HL-60/S4 treated with phorbol 12-myristate 13-acetate at 8.2 ng/mL for 4 days and 3 days (cell line): ENCODE measurements around the gene SAT2.
"Not testable (repeated sequence)": the region's sequence is repeated elsewhere in the genome, so short reads cannot be mapped to it uniquely, and the experiment has no call there.

Experiments used
- in situ Hi-C: fragments of 300-500 bp; cut with MboI; formaldehyde crosslinking; loops from 2 replicates; pipeline ENCODE4 v1.15.0; 2022; ENCODE audit warnings: low sequenced_read_pairs

Gene SAT2

DNA sequence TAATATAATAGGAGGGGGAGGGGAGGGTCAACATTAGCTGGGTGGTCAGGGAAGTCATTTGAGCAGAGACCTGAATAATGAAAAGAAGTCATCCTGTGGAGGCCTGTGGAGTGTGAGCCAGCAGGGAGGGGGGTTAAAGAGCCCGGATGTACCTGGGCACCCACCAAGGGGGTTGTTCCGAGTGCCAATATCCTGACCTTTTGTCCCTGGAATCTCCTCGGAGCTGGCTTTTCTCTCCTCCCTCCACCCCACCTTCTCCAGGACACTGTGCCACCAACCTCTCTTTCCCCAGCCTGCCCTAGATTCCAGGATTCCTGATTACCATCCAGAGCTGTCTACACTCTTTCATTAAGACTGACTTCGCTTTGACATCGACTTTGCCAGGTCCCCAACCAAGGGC, 8.5 kb upstream of the SAT2 start:
- in situ Hi-C loops = no loop called here

DNA sequence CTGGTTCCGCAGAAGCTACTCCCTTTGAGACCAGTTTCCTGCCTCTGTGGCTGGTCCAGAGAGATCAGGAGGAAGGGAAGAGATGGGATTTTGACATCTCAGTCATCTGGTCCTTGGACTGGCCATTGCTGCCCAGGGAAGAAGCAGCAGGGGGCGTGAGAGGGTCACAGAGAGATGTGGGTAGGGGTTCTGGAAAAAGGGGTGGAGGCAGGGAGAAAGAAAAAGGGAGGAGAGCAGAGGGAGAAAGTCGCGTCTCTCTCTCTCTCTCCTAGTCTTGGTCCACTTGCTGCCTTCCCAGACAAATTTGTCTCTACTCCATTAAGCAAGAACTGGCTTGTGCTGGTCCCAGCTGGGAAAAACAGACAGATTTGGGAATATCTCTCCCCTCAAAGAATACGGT, 6.8 kb upstream of the SAT2 start:
- in situ Hi-C loops = no loop called here

DNA sequence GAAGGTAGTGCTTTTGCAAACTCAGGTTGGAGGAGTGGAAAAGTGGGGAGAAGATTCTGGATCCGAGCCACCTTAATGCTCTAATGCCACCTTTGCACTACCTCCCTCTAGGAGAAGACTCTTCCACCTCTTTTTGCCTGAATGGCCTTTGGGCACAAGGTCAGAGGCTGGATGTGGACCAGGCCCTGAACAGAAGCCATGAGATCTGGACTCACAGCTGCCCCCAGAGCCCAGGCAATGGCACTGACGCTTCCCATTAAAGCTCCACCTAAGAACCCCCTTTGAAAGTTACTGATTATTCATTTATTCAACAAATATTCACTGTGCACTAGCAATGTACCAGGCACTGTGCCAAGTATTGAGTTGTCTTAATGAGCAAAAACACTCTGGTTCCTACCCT, 5.5 kb upstream of the SAT2 start:
- in situ Hi-C loops = no loop called here

- in situ Hi-C loops = no loop called here
These were observed 4.9 kb upstream of the SAT2 start for GRCh38 chr17:7632492-7632894.

- in situ Hi-C loops = no loop called here
These were observed 4.1 kb upstream of the SAT2 start for GRCh38 chr17:7631398-7632380.

GRCh38 chr17:7629939-7630571, 2.4 kb upstream of the SAT2 start, which contains the start of gene SHBG:
TSS of gene SHBG (plus strand) at chr17:7630135. CDS start at chr17:7630173, 38 bp downstream.
- in situ Hi-C loops = no loop called here

GRCh38 chr17:7626956-7627249, 718 bp downstream of the SAT2 start:
- in situ Hi-C loops = no loop called here

GRCh38 chr17:7626307-7626706, 1.3 kb downstream of the SAT2 start:
- in situ Hi-C loops = no loop called here

DNA sequence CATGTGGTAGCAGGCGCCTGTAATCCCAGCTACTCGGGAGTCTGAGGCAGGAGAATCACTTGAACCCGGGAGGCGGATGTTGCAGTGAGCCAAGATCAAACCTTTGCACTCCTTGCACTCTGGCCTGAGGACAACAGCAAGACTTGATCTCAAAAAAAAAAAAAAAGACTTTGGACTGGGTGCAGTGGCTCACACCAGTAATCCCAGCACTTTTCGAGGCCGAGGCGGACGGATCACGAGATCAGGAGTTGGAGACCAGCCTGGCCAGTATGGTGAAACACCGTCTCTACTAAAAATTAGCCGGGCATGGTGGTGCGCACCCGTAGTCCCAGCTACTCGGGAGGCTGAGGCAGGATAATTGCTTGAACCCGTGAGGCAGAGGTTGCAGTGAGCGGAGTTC, 1.9 kb downstream of the SAT2 start:
- in situ Hi-C loops = not testable (repeated sequence)

- in situ Hi-C loops = no loop called here
These were observed 4.0 kb downstream of the SAT2 start for GRCh38 chr17:7623661-7624060.

- in situ Hi-C loops = no loop called here
These were observed 6.8 kb downstream of the SAT2 start for GRCh38 chr17:7620835-7621234.

DNA sequence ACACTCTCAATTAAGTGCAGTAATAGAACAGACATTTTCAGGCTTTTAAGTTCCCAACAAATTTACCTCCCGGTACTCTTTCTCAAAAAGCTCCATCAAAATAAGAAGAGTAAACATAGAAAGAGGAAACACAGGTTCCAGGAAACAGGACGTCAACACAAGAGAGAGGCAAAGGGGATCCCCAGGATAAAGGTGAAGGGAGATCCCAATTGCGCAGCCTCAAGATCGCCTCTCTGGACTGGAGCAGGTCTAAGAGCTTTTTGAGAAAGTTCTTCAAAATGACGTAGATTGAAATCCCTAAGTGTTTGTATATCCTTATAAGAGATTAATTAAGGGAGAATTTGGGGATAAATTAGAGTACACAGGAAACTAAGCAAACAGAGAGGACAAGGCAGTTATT, 9.0 kb downstream of the SAT2 start:
- in situ Hi-C loops = no loop called here

GRCh38 chr17:7615265-7615747, 12.3 kb downstream of the SAT2 start:
- in situ Hi-C loops = no loop called here

DNA sequence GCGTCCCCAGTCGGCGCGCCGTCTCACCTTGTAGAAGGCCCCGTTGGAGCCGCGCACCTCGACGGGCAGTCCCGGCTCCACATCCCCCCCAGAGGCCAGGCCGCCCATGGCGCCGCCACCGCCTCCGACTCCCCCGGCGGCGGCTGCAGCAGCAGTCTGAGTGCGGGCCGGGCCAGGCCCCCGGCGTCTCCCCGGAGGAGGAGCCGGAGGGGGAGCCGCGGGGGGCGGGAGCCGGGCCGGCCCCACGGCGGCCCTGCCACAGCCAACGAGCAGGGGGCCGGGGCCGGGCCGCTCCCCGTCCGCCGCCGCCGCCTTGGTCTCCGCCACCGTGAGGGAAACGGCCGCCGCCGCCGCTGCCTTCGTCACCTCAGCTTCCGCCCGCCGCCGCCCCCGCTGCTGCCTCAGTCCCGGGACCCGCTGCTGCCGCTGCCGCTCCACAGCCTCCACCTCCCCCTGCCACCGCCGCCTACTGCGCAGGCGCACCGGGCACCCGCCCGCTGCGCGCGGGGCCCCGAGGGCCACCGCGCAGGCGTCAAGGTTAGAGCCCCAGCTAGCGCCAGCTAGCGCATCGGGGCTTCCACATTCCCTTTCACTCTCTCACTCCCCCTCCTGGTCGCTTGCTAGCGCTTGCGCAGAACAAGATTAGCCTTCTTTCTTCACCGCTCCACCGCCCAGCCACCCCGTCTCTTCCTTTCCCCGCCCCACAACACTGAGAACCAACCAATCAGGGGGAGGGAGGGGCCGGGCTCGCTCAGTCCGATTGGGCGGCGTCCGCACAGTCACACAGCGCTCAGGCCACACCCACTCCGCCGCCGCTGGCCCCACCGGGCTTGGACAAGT, 13.0 kb downstream of the SAT2 start, which contains the start of gene FXR2:
Gene FXR2, minus strand, starts transcription at position 473 of the 840 bp plus-strand sequence. Its CDS starts 365 bp downstream, at position 108.
- in situ Hi-C loops = no loop called here

GRCh38 chr17:7613769-7614424, 13.7 kb downstream of the SAT2 start:
- in situ Hi-C loops = no loop called here

DNA sequence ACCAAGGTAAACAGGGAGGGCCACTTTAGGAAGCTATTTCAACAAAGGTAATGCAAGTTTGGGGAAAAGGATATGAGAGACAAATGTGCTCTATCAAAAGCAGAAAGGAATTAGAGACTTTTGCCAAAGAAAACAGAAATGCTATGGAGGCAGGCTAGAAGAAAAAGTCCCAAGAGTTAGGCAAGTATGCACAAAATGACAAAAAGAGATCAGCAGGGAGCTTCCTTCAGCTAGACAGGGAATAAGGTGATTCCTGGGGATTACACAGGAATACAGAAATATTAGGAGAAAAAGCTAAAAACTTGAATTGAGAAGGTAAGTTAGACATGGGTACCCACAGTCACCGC, 15.4 kb downstream of the SAT2 start:
- in situ Hi-C loops = no loop called here

- in situ Hi-C loops = no loop called here
These were observed 15.9 kb downstream of the SAT2 start for GRCh38 chr17:7611635-7612293.

- in situ Hi-C loops = no loop called here
These were observed 17.0 kb downstream of the SAT2 start for GRCh38 chr17:7610641-7611040.

- in situ Hi-C loops = no loop called here
These were observed 21.3 kb downstream of the SAT2 start for GRCh38 chr17:7606280-7606679.

DNA sequence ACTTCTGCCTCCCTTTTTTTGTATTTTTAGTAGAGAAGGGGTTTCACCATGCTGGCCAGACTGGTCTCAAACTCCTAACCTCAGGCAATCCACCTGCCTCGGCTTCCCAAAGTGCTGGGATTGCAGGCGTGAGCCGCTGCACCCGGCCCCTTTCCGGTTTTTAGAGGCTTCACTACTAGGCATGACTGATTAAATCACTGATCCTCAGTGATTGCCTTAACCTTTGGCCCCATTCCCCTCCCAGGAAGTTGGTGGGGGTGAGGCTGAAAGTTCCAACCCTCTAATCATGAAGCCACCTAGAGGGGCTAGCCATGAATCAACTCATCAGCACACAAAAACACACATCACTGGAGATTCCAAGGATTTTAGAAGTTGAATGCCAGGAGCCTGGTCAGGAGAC, 30.1 kb downstream of the SAT2 start:
- in situ Hi-C loops = loop anchor here (25.0 kb wide), 2 partner anchors 90 to 240 kb away; partner anchors contain the start of genes KDM6B, TP53 and WRAP53
